ENCODE data around the gene SFXN2. TPM values are rescaled to one million over a fixed set of nuclear protein-coding genes. Genes with fewer than 3 reads are reported as not detected.
A peak's percentile ranks its signal among the peaks of the same experiment; 100 is the strongest.

Gene SFXN2
- total RNA-seq, 1 experiment from 2014 or later = 10.2 TPM

DNA sequence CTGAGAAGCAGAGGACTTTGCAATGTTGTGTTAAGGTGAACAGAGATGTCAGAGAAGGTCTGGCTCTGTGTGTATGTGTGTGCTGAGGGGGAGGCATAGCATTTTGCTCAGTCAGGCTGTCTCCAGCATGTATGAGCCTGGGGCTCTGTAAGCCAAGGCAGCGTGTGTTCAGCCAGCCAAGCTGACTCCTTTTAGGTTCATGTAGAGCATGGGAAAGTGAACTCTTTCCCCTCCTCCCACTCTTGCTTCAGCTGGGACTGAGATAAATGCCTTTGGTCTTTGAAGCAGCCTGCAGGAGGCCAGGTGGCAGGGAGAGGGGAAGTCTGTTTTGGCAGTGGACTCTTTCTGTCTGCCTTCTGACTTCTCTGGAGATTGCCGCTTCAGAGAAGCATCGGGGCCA is 3.8 kb downstream of the SFXN2 start:
- Histone ChIP-seq H3K4me1 (ENCODE audit: low read length) (peaks cover 29% of the 10 kb centered on the region), H3K27me3 (ENCODE audit: low read length) (no peaks in the 10 kb centered on the region), H2AFZ (ENCODE audit: low read length) (no peak overlapping the region), H3K27ac (ENCODE audit: low read length) (no peak overlapping the region), H3K4me2 (ENCODE audit: low read depth, low read length, poor library complexity, severe bottlenecking) (no peak overlapping the region), H3K9me3 (ENCODE audit: low read length) (no peaks in the 10 kb centered on the region), H4K20me1 (ENCODE audit: insufficient read depth, low read depth, low read length) (no peaks in the 10 kb centered on the region), H3K36me3 (ENCODE audit: insufficient read depth, low read length) (peaks cover 29% of the 10 kb centered on the region), H3K79me2 (ENCODE audit: low read length) (peaks cover 81% of the 10 kb centered on the region), H3K9me2 (replicated peaks; ENCODE audit: insufficient read depth, low read length) (no peaks in the 10 kb centered on the region), H3K4me3 (ENCODE audit: low read length) (no peak overlapping the region), H3K9ac (ENCODE audit: low read length) (0 out of 2 replicates have a peak overlapping the region, but pooled peaks have one; percentile 24)
- DNase-seq = no peak

DNA sequence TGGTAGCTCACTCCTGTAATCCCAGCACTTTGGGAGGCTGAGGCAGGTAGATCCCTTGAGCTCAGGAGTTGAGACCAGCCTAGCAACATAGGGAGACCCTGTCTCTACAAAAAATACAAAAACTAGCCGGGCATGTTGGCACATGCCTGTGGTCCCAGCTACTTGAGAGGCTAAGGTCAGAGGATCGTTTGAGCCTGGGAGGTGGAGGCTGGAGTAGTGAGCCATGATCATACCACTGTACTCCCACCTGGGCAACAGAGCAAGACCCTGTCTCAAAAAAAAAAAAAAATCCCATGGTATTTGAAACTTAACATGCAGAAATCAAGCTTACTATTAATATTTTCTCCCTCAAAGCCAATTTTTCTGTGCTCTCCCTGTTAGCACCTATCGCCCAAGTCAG is 5.9 kb downstream of the SFXN2 start:
- DNase-seq = no peak
- peaks cover 87% of the 10 kb centered on the region for H3K79me2 ChIP-seq (ENCODE audit: low read length)

DNA sequence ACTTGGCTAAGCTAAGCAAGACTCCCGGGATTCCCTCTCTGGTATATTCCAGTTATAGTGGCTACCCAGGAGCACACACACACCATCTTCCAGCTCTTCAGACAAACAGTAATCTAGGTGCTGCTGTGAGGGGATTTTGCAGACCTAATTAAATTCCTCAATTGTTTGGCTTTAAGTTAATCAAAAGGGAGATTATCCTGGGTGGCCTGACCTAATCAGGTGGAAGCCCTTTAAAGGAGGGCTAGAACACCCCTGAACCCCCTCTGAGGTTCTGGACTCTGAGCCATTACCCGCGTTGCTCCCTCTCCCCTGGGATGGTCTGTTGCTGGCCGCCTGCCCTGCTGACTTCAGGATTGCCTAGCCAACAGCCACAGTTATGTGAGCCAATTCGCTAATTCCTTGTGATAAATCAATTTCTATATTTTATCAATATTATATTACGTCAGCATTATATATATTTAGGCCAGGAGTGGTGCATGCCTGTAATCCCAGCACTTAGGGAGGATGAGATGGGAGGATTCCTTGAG is 6.4 kb downstream of the SFXN2 start:
- H3K27ac ChIP-seq (ENCODE audit: low read length) = no peak overlapping the region
- 0 out of 2 replicates have a peak, but pooled peaks cover 5% of the 10 kb centered on the region for H4K20me1 ChIP-seq (ENCODE audit: insufficient read depth, low read depth, low read length)
- DNase-seq = no peak
- H2AFZ ChIP-seq (ENCODE audit: low read length) = no peak overlapping the region
- no peak overlapping the region for H3K9ac ChIP-seq (ENCODE audit: low read length)
- no peaks in the 10 kb centered on the region for H3K9me2 ChIP-seq (replicated peaks; ENCODE audit: insufficient read depth, low read length)
- peaks cover 22% of the 10 kb centered on the region for H3K4me1 ChIP-seq (ENCODE audit: low read length)
- H3K9me3 ChIP-seq (ENCODE audit: low read length) = no peaks in the 10 kb centered on the region
- H3K36me3 ChIP-seq (ENCODE audit: insufficient read depth, low read length) = peaks cover 38% of the 10 kb centered on the region
- H3K79me2 ChIP-seq (ENCODE audit: low read length) = peaks cover 82% of the 10 kb centered on the region
- no peak overlapping the region for H3K4me2 ChIP-seq (ENCODE audit: low read depth, low read length, poor library complexity, severe bottlenecking)
- H3K27me3 ChIP-seq (ENCODE audit: low read length) = no peaks in the 10 kb centered on the region
- no peak overlapping the region for H3K4me3 ChIP-seq (ENCODE audit: low read length)

More for the DNA sequence above, 5.9 kb downstream of the SFXN2 start:
- H3K36me3 ChIP-seq (ENCODE audit: insufficient read depth, low read length) = peaks cover 39% of the 10 kb centered on the region
- no peaks in the 10 kb centered on the region for H3K27me3 ChIP-seq (ENCODE audit: low read length)
- no peak overlapping the region for H3K4me2 ChIP-seq (ENCODE audit: low read depth, low read length, poor library complexity, severe bottlenecking)
- H4K20me1 ChIP-seq (ENCODE audit: insufficient read depth, low read depth, low read length) = 0 out of 2 replicates have a peak, but pooled peaks cover 5% of the 10 kb centered on the region
- H3K4me1 ChIP-seq (ENCODE audit: low read length) = peaks cover 27% of the 10 kb centered on the region
- H3K27ac ChIP-seq (ENCODE audit: low read length) = no peak overlapping the region
- H3K4me3 ChIP-seq (ENCODE audit: low read length) = no peak overlapping the region
- no peaks in the 10 kb centered on the region for H3K9me3 ChIP-seq (ENCODE audit: low read length)
- no peak overlapping the region for H3K9ac ChIP-seq (ENCODE audit: low read length)
- H3K9me2 ChIP-seq (replicated peaks; ENCODE audit: insufficient read depth, low read length) = no peaks in the 10 kb centered on the region
- no peak overlapping the region for H2AFZ ChIP-seq (ENCODE audit: low read length)

DNA sequence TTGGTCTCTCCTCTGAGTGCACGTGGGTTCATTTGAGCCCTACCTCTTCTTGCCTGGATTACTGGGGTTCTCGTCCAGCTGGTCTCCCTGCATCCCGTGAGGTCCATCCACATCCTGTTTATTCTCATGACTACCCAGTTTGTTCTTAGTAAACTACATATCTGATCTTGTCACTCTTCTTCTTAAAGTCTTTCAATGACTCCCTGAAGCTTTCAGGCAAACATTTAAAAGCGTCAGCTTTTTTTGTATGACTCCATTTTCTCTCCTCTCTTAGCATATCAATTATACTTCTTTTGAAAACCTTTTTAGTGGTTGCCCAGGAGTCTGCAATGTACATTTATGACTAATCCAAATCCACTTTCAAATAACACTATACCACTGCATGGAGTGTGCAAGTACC is 7.5 kb downstream of the SFXN2 start:
- no peak for DNase-seq
- Histone ChIP-seq H3K27ac (ENCODE audit: low read length) (no peak overlapping the region), H3K4me1 (ENCODE audit: low read length) (peaks cover 13% of the 10 kb centered on the region), H4K20me1 (ENCODE audit: insufficient read depth, low read depth, low read length) (0 out of 2 replicates have a peak, but pooled peaks cover 5% of the 10 kb centered on the region), H2AFZ (ENCODE audit: low read length) (no peak overlapping the region), H3K4me3 (ENCODE audit: low read length) (no peak overlapping the region), H3K79me2 (ENCODE audit: low read length) (peaks cover 71% of the 10 kb centered on the region), H3K9ac (ENCODE audit: low read length) (no peak overlapping the region), H3K36me3 (ENCODE audit: insufficient read depth, low read length) (peaks cover 39% of the 10 kb centered on the region), H3K4me2 (ENCODE audit: low read depth, low read length, poor library complexity, severe bottlenecking) (no peak overlapping the region), H3K9me3 (ENCODE audit: low read length) (no peaks in the 10 kb centered on the region), H3K27me3 (ENCODE audit: low read length) (no peaks in the 10 kb centered on the region), H3K9me2 (replicated peaks; ENCODE audit: insufficient read depth, low read length) (no peaks in the 10 kb centered on the region)

- peaks cover 52% of the 10 kb centered on the region for H3K79me2 ChIP-seq (ENCODE audit: low read length)
- no peak overlapping the region for H3K4me2 ChIP-seq (ENCODE audit: low read depth, low read length, poor library complexity, severe bottlenecking)
- H3K36me3 ChIP-seq (ENCODE audit: insufficient read depth, low read length) = peaks cover 26% of the 10 kb centered on the region
- H3K27me3 ChIP-seq (ENCODE audit: low read length) = no peaks in the 10 kb centered on the region
- no peak overlapping the region for H2AFZ ChIP-seq (ENCODE audit: low read length)
- H3K9me2 ChIP-seq (replicated peaks; ENCODE audit: insufficient read depth, low read length) = no peaks in the 10 kb centered on the region
- H3K27ac ChIP-seq (ENCODE audit: low read length) = no peak overlapping the region
- H3K4me3 ChIP-seq (ENCODE audit: low read length) = no peak overlapping the region
- DNase-seq = no peak
- no peaks in the 10 kb centered on the region for H3K4me1 ChIP-seq (ENCODE audit: low read length)
- no peaks in the 10 kb centered on the region for H3K9me3 ChIP-seq (ENCODE audit: low read length)
- no peak overlapping the region for H3K9ac ChIP-seq (ENCODE audit: low read length)
- 0 out of 2 replicates have a peak, but pooled peaks cover 5% of the 10 kb centered on the region for H4K20me1 ChIP-seq (ENCODE audit: insufficient read depth, low read depth, low read length)
Observed at GRCh38 chr10:102723989-102724388, 9.6 kb downstream of the SFXN2 start.

DNA sequence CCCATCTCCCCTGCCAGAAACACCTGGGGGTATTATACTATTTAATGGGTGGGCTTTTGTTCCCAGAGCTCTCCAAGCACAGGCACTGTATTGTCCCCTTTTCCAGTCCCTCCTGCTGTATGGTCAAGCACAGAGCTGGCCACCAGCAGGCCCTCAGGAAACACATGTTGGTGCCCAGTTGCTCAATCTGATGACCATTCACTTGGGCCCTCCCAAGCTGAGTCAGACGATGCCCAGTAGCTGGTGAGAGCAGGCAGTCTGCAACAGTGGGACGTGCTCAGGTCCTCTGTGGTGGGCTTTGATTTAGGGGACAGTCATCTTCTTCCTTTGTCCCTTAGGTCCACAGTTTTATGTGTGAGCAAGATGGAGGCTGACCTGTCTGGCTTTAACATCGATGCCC is 11.8 kb downstream of the SFXN2 start:
- H3K36me3 ChIP-seq (ENCODE audit: insufficient read depth, low read length) = peaks cover 27% of the 10 kb centered on the region
- no peaks in the 10 kb centered on the region for H3K9me3 ChIP-seq (ENCODE audit: low read length)
- H3K4me3 ChIP-seq (ENCODE audit: low read length) = no peak overlapping the region

DNA sequence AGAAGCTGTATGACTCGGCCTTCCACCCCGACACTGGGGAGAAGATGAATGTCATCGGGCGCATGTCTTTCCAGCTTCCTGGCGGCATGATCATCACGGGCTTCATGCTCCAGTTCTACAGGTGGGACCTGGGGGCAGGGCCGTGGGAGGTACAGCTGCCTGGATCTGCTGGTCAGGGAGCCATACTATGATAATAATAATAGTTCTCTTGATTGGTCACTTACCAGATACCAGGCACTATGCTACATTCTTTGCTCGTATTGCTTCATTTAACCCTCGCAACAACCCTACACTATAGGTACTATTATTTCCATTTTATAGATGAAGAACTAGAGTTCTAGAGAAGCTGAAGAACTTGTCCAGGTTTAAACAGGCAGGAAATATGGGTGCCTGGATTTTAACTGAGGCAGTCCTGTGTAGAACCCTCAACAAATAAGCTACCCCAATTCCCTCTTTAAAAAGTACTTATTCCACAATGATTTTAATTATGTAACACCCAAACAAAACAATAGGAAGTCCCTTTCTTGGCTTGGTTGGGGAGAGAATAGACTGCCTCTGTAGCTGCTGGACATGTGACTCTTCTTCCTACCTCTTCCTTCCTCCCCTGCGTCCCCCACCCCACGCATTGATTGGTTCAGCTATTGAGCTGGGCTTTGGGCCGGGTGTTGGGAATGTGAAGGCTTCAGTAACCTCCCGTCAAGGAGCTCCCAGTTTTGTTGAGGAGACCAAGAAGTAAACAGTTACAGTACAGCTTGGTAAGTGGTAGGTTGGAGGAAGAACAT is 12.8 kb downstream of the SFXN2 start:
- H3K27ac ChIP-seq (ENCODE audit: low read length) = no peak overlapping the region
- H2AFZ ChIP-seq (ENCODE audit: low read length) = no peak overlapping the region
- H3K9me3 ChIP-seq (ENCODE audit: low read length) = no peaks in the 10 kb centered on the region
- no peaks in the 10 kb centered on the region for H3K27me3 ChIP-seq (ENCODE audit: low read length)
- no peak overlapping the region for H3K4me2 ChIP-seq (ENCODE audit: low read depth, low read length, poor library complexity, severe bottlenecking)
- H3K9ac ChIP-seq (ENCODE audit: low read length) = no peak overlapping the region
- DNase-seq = no peak
- H3K9me2 ChIP-seq (replicated peaks; ENCODE audit: insufficient read depth, low read length) = no peaks in the 10 kb centered on the region
- H3K36me3 ChIP-seq (ENCODE audit: insufficient read depth, low read length) = peaks cover 25% of the 10 kb centered on the region
- H3K79me2 ChIP-seq (ENCODE audit: low read length) = peaks cover 27% of the 10 kb centered on the region
- no peaks in the 10 kb centered on the region for H3K4me1 ChIP-seq (ENCODE audit: low read length)
- 0 out of 2 replicates have a peak, but pooled peaks cover 5% of the 10 kb centered on the region for H4K20me1 ChIP-seq (ENCODE audit: insufficient read depth, low read depth, low read length)
- no peak overlapping the region for H3K4me3 ChIP-seq (ENCODE audit: low read length)

More for the DNA sequence above, 11.8 kb downstream of the SFXN2 start:
- Histone ChIP-seq H3K9ac (ENCODE audit: low read length) (no peak overlapping the region), H3K9me2 (replicated peaks; ENCODE audit: insufficient read depth, low read length) (no peaks in the 10 kb centered on the region), H4K20me1 (ENCODE audit: insufficient read depth, low read depth, low read length) (0 out of 2 replicates have a peak, but pooled peaks cover 5% of the 10 kb centered on the region), H3K27me3 (ENCODE audit: low read length) (no peaks in the 10 kb centered on the region), H3K79me2 (ENCODE audit: low read length) (peaks cover 34% of the 10 kb centered on the region), H3K4me1 (ENCODE audit: low read length) (no peaks in the 10 kb centered on the region), H3K27ac (ENCODE audit: low read length) (no peak overlapping the region), H3K4me2 (ENCODE audit: low read depth, low read length, poor library complexity, severe bottlenecking) (no peak overlapping the region), H2AFZ (ENCODE audit: low read length) (no peak overlapping the region)
- no peak for DNase-seq
